HEK293T (cell line): ENCODE results near the gene CDK14.

Experiments
- CTCF ChIA-PET: fragments of 350-600 bp; formaldehyde crosslinking; extraction: SDS; loops from one replicate; lab custom pipeline; 2021; ENCODE audit warnings: antibody characterized with exemption, inconsistent platforms; lab: Yijun Ruan, JAX
- POLR2A ChIA-PET: fragments of 350-600 bp; formaldehyde crosslinking; extraction: SDS; loops from one replicate; lab custom pipeline; 2020; ENCODE audit warnings: antibody characterized with exemption, inconsistent platforms; lab: Yijun Ruan, JAX
- DNase-seq: peaks from one replicate; pipeline ENCODE4 v3.0.0; 2012; ENCODE audit warnings: mixed read lengths; ENCODE audit errors: extremely low spot score
- ARNT ChIP-seq: fragments of 450-650 bp; IDR thresholded peaks from 2 replicates; pipeline ENCODE4 v1.6.1; 2017; ENCODE audit warnings: mild to moderate bottlenecking
- BHLHE40 ChIP-seq: fragments of 450-650 bp; IDR thresholded peaks from 2 replicates; pipeline ENCODE4 v1.6.1; 2016; ENCODE audit warnings: mild to moderate bottlenecking, moderate library complexity, borderline replicate concordance
- CTBP1 ChIP-seq: fragments of 450-650 bp; IDR thresholded peaks from 2 replicates; pipeline ENCODE4 v1.6.1; 2016; ENCODE audit warnings: borderline replicate concordance
- ELF4 ChIP-seq: fragments of 450-650 bp; IDR thresholded peaks from 2 replicates; pipeline ENCODE4 v1.6.1; 2017; ENCODE audit warnings: antibody characterized with exemption
- FOXA1 ChIP-seq: fragments of 450-650 bp; IDR thresholded peaks from 2 replicates; pipeline ENCODE4 v1.6.1; 2016; ENCODE audit warnings: mild to moderate bottlenecking
- FOXK2 ChIP-seq: fragments of 450-650 bp; IDR thresholded peaks from 2 replicates; pipeline ENCODE4 v1.6.1; 2016; ENCODE audit warnings: mild to moderate bottlenecking
- FOXM1 ChIP-seq: fragments of 450-650 bp; IDR thresholded peaks from 2 replicates; pipeline ENCODE4 v1.6.1; 2017; ENCODE audit warnings: mild to moderate bottlenecking, borderline replicate concordance
- HDGF ChIP-seq: fragments of 450-650 bp; IDR thresholded peaks from 2 replicates; pipeline ENCODE4 v1.6.1; 2017; ENCODE audit warnings: antibody characterized with exemption, borderline replicate concordance
- L3MBTL2 ChIP-seq: fragments of 450-650 bp; conservative IDR thresholded peaks from 2 replicates; pipeline ENCODE4 v1.6.1; 2016; ENCODE audit warnings: mild to moderate bottlenecking
- LEF1 ChIP-seq: fragments of 450-650 bp; IDR thresholded peaks from 2 replicates; pipeline ENCODE4 v1.6.1; 2017; ENCODE audit warnings: mild to moderate bottlenecking, borderline replicate concordance
- NFRKB ChIP-seq: fragments of 450-650 bp; IDR thresholded peaks from 2 replicates; pipeline ENCODE4 v1.6.1; 2016; ENCODE audit warnings: mild to moderate bottlenecking, moderate library complexity
- SP1 ChIP-seq: fragments of 450-650 bp; IDR thresholded peaks from 2 replicates; pipeline ENCODE4 v1.6.1; 2017
- SUZ12 ChIP-seq: fragments of 450-650 bp; IDR thresholded peaks from 2 replicates; pipeline ENCODE4 v1.6.1; 2016; ENCODE audit warnings: mild to moderate bottlenecking
- TARDBP ChIP-seq: fragments of 450-650 bp; IDR thresholded peaks from 2 replicates; pipeline ENCODE4 v1.6.1; 2016
- ZNF384 ChIP-seq: fragments of 450-650 bp; IDR thresholded peaks from 2 replicates; pipeline ENCODE4 v1.6.1; 2016
- TF ChIP-seq, protein P1 (sequence below): fragments of 450-650 bp; IDR thresholded peaks from 2 replicates; pipeline ENCODE4 v1.6.1; 2016

Gene CDK14

DNA sequence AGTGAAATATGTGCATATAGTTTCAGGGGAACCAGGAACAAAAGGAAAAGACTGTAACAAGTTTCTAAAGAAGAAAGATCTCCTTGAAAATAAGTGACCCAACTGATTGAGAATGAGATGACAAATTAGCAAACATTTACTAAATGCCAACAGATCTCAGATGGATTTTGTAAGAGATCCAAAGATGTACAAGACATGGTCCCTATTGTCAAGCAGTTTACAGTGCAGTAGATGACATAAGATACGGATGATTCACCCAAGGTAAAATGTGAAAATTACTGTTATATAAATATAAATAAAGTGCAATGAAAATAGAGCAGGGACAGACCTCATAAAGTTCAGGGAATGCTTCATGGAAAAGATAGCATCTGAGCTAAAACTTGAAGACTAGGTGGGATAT lies 546.6 kb downstream of the CDK14 start:
- ChIA-PET POLR2A (no interaction called here), CTCF (interaction anchor here (0.6 kb wide), 1 partner anchor 57 kb away, joined by 3 read pairs; no protein-coding TSS in a partner anchor)
- TF ChIP-seq HDGF = no peak
- TF ChIP-seq NFRKB = no peak
- TF ChIP-seq, protein P1, sequence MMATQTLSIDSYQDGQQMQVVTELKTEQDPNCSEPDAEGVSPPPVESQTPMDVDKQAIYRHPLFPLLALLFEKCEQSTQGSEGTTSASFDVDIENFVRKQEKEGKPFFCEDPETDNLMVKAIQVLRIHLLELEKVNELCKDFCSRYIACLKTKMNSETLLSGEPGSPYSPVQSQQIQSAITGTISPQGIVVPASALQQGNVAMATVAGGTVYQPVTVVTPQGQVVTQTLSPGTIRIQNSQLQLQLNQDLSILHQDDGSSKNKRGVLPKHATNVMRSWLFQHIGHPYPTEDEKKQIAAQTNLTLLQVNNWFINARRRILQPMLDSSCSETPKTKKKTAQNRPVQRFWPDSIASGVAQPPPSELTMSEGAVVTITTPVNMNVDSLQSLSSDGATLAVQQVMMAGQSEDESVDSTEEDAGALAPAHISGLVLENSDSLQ = no peak
- no peak for TF ChIP-seq LEF1
- no peak for TF ChIP-seq L3MBTL2
- no peak for TF ChIP-seq FOXK2
- no peak for DNase-seq

DNA sequence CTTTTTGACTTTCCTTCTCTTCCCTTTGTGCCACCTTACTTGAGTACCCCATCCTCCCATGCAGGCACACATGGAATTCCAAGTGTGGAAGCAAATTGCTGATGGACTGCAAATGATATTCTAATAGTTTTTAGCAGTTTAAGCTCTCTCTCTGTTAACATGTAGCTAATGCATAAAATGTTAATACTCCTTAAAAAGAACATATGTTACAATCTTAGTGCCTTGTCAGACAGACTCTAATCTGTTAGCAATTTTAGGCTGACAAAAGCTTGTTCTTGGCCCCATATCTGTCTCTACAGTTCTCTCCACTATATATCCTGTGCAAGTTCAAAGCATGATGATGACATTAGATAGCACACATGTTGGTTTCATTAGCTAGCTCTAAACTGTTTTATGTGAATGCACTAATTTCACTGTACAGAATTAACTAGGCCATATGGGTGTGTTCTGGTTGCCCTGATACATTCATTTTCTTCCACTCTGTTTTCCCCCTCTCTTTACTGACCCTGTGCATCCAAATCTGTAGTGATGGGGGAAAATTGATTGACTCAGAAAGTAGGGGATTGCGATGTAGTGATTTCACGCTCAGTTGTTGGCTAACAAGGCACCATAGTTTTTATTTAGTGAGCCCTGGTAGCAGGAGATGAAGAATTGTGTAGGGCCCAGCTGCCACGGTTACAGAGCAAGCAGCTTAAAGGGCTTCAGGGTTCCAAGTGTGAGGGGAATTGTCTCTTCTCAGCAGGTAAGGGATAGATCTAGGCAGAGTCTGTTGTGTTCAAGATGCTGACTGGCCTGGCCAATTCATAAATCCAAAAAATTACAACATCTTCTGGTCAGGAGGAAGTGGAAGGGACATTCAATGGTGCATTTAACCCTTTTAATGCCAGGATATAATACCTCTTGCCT lies 553.5 kb downstream of the CDK14 start:
- TF ChIP-seq BHLHE40 (no peak), ZNF384 (no peak), SP1 (no peak), NFRKB (no peak), L3MBTL2 (no peak), ELF4 (no peak), FOXK2 (no peak), FOXA1 (no peak), SUZ12 (no peak), CTBP1 (no peak), LEF1 (no peak), HDGF (no peak), FOXM1 (no peak), TARDBP (no peak), ARNT (no peak)
- TF ChIP-seq, protein P1 = no peak
- ChIA-PET CTCF (no interaction called here), POLR2A (no interaction called here)
- DNase-seq = no peak

DNA sequence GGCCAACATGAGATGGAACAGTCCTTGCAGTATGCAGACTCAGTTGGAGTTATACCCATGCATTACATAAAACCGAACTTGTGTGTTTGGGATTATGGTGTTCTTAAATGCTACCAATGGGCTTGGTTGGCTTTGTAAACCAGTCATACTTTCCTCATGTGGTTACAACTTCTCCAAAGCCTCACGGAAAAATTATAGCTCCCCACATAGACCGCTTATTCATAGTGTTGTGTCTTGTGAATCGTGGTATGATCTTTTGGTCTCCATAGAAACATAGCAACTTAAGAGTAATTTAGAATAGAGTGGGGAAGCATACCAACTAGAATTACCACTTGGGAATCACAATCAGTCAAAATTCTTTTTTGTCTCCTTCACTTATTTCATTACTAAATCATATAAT lies 555.8 kb downstream of the CDK14 start:
- CTCF ChIA-PET = no interaction called here

DNA sequence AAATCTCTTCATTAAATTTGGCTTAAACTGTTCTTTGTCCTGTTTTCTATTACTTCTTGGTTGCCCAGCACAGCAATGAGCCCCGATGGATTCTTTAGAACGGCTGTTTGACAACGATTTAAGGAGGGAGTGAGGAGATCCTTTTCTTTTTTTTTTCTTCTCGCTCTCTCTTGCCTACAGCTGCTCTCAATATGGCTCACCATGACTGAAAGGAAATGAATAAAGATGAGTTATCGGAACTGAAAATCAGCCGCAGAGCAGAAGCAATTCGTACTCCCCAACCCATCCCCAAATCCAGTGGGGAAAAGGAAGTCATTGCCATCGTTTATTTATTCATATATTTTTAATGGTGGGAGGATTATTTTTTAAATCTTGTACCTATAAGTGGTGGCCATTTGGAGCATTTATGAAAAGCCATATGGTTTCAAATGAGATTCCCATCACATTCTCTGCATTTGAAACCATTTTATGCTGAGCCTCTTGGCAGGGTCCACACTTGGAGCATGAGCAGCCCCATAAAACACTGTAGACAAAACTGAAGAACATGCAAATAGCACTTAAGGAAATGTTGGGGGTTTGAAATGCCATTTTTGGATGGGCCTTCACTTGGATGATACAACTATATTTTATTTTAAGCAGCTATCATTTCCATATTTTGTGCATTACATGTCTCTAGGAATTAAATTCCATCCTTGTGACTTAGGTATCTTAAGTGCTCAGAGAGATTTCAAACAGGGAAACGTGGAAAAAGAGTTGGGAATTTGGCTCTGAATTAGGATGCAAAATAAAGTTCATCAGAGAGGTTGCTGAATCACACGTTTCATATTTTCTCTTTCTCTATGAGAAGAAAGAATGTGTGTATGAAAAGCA lies 560.4 kb downstream of the CDK14 start:
- TF ChIP-seq TARDBP (no peak), ARNT (no peak)
- ChIA-PET CTCF (interaction anchor here (0.6 kb wide), 1 partner anchor 14 kb away, joined by 3 read pairs; no protein-coding TSS in a partner anchor), POLR2A (no interaction called here)
- no peak for DNase-seq

More for the DNA sequence above, 555.8 kb downstream of the CDK14 start:
- no peak for TF ChIP-seq FOXM1
- TF ChIP-seq CTBP1 = no peak
- TF ChIP-seq ZNF384 = no peak
- TF ChIP-seq TARDBP = no peak
- no peak for TF ChIP-seq LEF1
- TF ChIP-seq, protein P1 = no peak
- no peak for TF ChIP-seq SUZ12
- no peak for TF ChIP-seq ARNT
- no peak for TF ChIP-seq FOXK2
- no peak for TF ChIP-seq FOXA1
- TF ChIP-seq NFRKB = no peak
- no peak for TF ChIP-seq ELF4
- no peak for TF ChIP-seq HDGF
- no peak for TF ChIP-seq BHLHE40
- no peak for TF ChIP-seq SP1
- TF ChIP-seq L3MBTL2 = no peak
- POLR2A ChIA-PET = no interaction called here
- DNase-seq = no peak

DNA sequence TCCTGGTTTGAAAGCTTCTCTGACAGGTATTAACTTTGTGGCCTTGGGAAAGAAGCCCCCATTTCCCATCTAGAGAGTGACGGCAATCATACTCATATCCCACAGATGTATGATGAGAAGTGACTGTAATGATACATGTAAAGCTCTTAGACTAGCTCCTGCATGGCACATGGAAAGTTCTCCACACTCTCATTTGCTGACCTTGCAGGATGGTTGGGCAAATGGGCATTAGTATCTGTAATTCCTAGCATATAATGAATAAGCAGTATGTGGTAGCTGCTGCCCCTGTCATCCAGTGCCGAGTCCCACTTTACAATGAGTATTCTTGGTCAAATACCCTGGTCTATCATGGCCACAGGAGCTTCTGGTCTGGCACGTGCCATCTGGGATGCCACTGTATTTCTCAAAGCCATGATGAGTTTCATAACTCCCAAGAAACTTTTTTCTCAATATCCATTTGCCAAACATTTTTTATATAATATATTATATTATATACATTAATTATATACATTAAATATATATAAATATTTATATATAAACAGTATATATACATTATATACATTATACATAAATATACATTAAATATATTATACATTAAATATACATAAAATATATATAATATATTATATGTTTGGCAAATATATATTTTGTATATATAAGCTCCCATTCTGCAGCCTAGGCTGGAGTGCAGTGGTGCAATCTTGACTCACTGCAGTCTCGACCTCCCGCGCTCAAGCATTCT lies 561.6 kb downstream of the CDK14 start:
- POLR2A ChIA-PET = no interaction called here
- no peak for DNase-seq
- TF ChIP-seq L3MBTL2 (no peak), HDGF (no peak), FOXA1 (no peak), ELF4 (no peak)
- TF ChIP-seq, protein P1 = no peak
- CTCF ChIA-PET = interaction anchor here (0.6 kb wide), 1 partner anchor 24 kb away, joined by 3 read pairs; no protein-coding TSS in a partner anchor
